Nephron progenitor cell (in vitro differentiated cells): Measurements from ENCODE around the gene PARP1.

Experiments
- DNase-seq: peaks from one replicate; pipeline ENCODE4 v3.0.0; 2021
- H3K27ac Mint-ChIP-seq: 2 replicates; pipeline ENCODE4 v1.8.0; 2021; ENCODE audit warnings: mild to moderate bottlenecking, moderate library complexity, mixed read lengths
- H3K27me3 Mint-ChIP-seq: 2 replicates; pipeline ENCODE4 v1.8.0; 2021; ENCODE audit warnings: mild to moderate bottlenecking, low read depth, mixed read lengths; ENCODE audit not compliant: poor library complexity
- H3K36me3 Mint-ChIP-seq: 2 replicates; pipeline ENCODE4 v1.8.0; 2021; ENCODE audit warnings: low read depth, mixed read lengths
- H3K4me1 Mint-ChIP-seq: 2 replicates; pipeline ENCODE4 v1.8.0; 2021; ENCODE audit warnings: mixed read lengths
- H3K4me3 Mint-ChIP-seq: 2 replicates; pipeline ENCODE4 v1.8.0; 2021; ENCODE audit warnings: mild to moderate bottlenecking, moderate library complexity, mixed read lengths
- H3K9me3 Mint-ChIP-seq: 2 replicates; pipeline ENCODE4 v1.8.0; 2021; ENCODE audit warnings: mild to moderate bottlenecking, moderate library complexity, mixed read lengths
- TF ChIP-seq, protein P1 (sequence below): fragments of 200-600 bp; sonication (generic); IDR thresholded peaks from 2 replicates; pipeline ENCODE4 v1.5.0; 2021; ENCODE audit warnings: antibody characterized with exemption

PARP1 gene

DNA sequence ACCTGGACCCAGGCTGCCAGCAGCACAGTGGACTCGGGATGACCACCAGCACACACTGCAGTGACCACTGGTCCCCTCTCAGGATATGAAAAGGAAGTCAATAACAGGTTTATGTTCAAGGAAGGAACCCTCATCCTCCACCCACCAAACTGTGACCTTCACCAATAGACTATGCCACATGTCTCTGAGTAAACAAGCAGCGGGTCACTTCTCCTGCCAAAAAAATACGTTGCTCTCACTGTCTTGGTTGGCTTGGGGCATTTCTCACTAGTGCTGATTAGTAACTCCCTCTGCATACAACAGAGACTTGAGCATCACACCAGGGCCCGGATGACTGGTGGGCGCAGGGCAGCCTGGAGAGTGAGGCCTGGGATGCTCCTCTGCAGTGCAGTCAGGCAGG lies 25.9 kb downstream of the PARP1 start:
- Mint-ChIP-seq H3K4me1 (no peaks in the 10 kb centered on the region), H3K27me3 (no peaks in the 10 kb centered on the region), H3K9me3 (no peaks in the 10 kb centered on the region), H3K27ac (no peak overlapping the region), H3K36me3 (peaks cover 78% of the 10 kb centered on the region), H3K4me3 (no peak overlapping the region)
- TF ChIP-seq, protein P1, sequence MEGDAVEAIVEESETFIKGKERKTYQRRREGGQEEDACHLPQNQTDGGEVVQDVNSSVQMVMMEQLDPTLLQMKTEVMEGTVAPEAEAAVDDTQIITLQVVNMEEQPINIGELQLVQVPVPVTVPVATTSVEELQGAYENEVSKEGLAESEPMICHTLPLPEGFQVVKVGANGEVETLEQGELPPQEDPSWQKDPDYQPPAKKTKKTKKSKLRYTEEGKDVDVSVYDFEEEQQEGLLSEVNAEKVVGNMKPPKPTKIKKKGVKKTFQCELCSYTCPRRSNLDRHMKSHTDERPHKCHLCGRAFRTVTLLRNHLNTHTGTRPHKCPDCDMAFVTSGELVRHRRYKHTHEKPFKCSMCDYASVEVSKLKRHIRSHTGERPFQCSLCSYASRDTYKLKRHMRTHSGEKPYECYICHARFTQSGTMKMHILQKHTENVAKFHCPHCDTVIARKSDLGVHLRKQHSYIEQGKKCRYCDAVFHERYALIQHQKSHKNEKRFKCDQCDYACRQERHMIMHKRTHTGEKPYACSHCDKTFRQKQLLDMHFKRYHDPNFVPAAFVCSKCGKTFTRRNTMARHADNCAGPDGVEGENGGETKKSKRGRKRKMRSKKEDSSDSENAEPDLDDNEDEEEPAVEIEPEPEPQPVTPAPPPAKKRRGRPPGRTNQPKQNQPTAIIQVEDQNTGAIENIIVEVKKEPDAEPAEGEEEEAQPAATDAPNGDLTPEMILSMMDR, result no peak
- no peak for DNase-seq

DNA sequence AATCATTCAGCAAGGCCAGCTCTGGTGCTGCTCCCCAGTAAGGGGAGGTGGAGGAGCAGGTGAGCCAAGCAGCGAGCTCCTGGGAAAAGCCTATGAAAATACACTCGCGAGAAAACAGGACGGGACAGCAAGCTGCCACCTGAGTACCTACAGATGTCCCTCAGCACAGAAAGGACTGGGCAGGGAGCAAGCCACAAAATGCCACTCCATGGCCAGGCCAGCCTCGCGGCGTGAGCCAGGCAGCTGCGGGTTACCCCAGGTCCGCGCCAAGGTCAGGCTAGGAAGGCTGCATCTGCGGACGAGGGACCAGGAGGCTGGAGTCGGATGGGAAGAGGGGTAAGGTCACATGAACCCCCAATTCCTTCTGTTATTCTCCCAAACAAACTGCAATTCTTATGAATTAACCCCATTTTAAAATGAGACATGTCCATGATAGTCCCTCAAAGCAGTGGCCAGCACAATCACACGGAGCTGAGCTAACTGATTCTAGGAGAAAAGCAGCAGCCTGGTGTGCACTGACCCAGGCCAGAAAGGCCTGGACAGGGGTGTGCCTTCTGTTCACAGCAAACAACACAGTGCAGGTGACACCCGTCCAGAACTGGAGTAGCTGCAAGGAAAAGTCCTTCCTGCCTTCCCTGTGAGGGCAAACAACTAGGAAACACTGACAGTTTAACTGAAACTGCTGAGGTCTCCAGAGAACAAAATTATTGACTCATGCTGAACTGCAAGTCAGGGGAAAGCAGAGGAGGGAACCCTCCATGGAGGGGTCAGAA lies 26.5 kb downstream of the PARP1 start:
- peaks cover 80% of the 10 kb centered on the region for H3K36me3 Mint-ChIP-seq
- no peaks in the 10 kb centered on the region for H3K4me1 Mint-ChIP-seq
- H3K27me3 Mint-ChIP-seq, result no peaks in the 10 kb centered on the region

DNA sequence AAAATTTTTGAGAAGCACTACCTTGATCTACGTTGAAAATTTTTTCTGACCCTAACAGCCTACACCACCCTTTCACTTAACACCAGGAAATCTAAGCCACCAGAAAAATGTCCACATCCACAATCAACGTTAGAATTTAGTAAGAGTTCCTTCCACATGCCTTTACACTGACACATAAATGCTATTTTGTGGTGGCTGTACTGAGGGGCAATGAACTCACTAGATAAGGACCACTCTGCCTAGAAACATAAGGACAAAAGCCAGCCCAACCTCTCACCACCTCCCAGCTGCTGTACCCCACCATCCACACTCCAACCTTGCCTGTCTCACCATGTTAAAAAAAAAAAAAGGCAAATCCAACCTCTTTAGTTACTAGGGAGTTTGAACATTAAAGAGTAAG lies 29.8 kb downstream of the PARP1 start:
- Mint-ChIP-seq H3K4me1 (no peaks in the 10 kb centered on the region), H3K9me3 (no peaks in the 10 kb centered on the region), H3K27me3 (peaks cover 2% of the 10 kb centered on the region), H3K27ac (no peak overlapping the region), H3K4me3 (no peak overlapping the region), H3K36me3 (peaks cover 85% of the 10 kb centered on the region)
- TF ChIP-seq, protein P1, result no peak
- DNase-seq, result no peak

More for the DNA sequence above, 26.5 kb downstream of the PARP1 start:
- no peak overlapping the region for H3K4me3 Mint-ChIP-seq
- TF ChIP-seq, protein P1, result no peak
- H3K9me3 Mint-ChIP-seq, result no peaks in the 10 kb centered on the region
- no peak overlapping the region for H3K27ac Mint-ChIP-seq
- no peak for DNase-seq

DNA sequence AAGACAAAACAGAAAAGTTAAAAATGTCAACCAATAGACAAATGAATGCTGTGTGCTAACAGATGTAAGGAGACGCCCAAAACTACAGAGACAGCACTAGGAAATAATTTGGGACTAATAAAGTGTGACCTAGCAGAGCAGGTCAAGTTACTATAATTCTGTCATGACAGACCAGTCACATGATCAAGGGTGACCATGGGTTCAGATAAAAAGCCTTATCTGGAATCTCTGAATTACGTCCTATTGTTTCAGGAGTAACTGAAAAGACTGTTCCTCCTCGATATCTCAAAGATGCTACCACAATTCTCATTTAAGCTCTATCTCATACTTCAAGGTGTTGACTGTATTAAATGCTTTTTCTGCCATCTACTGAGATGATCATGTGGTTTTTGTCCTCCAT lies 31.6 kb downstream of the PARP1 start:
- no peak overlapping the region for H3K27ac Mint-ChIP-seq
- H3K27me3 Mint-ChIP-seq, result peaks cover 2% of the 10 kb centered on the region
- no peak overlapping the region for H3K4me3 Mint-ChIP-seq
- TF ChIP-seq, protein P1, result no peak
- DNase-seq, result no peak
- peaks cover 93% of the 10 kb centered on the region for H3K36me3 Mint-ChIP-seq
- no peaks in the 10 kb centered on the region for H3K4me1 Mint-ChIP-seq
- H3K9me3 Mint-ChIP-seq, result no peaks in the 10 kb centered on the region

DNA sequence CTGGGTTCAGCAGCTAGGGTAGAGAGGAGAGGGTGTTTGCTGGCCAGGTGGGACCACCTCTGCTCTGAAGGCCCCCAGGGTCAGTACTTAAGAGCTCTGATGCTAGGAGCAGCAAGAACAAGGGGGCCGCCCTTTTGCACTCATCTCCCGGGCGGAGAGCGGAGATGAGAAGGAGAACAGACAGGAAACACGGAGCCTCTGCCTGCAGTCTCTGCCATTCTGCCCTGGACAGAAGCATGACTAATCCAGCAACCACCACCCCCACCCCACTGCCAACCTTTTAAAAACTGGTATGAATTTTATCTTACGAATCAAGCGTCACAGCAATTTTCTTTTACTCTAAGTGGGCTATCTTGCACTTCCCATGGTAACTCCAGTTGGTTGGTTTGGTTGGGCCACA lies 34.5 kb downstream of the PARP1 start:
- H3K27ac Mint-ChIP-seq, result peak overlapping the region; percentile 92
- peaks cover 88% of the 10 kb centered on the region for H3K36me3 Mint-ChIP-seq
- H3K4me1 Mint-ChIP-seq, result no peaks in the 10 kb centered on the region
- no peak overlapping the region for H3K4me3 Mint-ChIP-seq
- TF ChIP-seq, protein P1, result no peak
- no peaks in the 10 kb centered on the region for H3K9me3 Mint-ChIP-seq
- no peak for DNase-seq
- peaks cover 2% of the 10 kb centered on the region for H3K27me3 Mint-ChIP-seq

DNA sequence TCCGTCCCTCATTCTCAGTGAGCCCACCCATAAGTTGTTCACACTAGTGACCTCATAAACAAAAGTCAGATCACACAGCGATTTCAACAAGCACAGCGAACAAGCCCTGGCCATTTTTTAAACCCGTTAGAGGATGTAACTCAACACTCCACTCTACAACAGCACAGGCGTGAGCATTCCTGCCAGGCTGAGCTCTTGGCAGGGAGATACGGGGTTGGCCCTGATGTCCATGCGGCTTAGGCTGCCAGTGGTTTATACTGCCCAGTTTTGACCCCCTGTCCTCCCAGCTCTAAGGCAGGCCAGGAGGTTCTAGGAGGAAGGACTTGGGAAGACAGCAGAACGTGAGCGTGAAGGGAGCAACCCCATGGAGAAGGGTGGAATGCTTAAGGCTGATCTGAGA lies 35.0 kb downstream of the PARP1 start:
- no peaks in the 10 kb centered on the region for H3K4me1 Mint-ChIP-seq
- TF ChIP-seq, protein P1, result no peak
- H3K4me3 Mint-ChIP-seq, result no peak overlapping the region
- H3K36me3 Mint-ChIP-seq, result peaks cover 86% of the 10 kb centered on the region
- H3K27ac Mint-ChIP-seq, result peak overlapping the region; percentile 92
- no peaks in the 10 kb centered on the region for H3K9me3 Mint-ChIP-seq
- DNase-seq, result no peak
- peaks cover 2% of the 10 kb centered on the region for H3K27me3 Mint-ChIP-seq
